GM12878 (cell line): ENCODE results near the gene MORC3. TPM values are rescaled to one million over a fixed set of nuclear protein-coding genes. Genes with fewer than 3 reads are reported as not detected.
A peak's percentile ranks its signal among the peaks of the same experiment; 100 is the strongest.

ENCODE experiments used
- ATAC-seq: fragments of 200-7000 bp; cut with Tn5 transposase; 3 replicates; pipeline ENCODE4 v1.9.1; 2020; ENCODE audit warnings: mild to moderate bottlenecking, moderate library complexity
- BruUV-seq: library from RNA; stranded (reverse); fragments of 400-500 nt; replicated peaks from 2 replicates; lab custom pipeline; 2021; lab: Mats Ljungman, UMichigan
- CTCF ChIA-PET: fragments of 300-600 bp; sonication (Branson Sonifier 250); formaldehyde crosslinking; extraction: SDS; loops from one replicate; lab custom pipeline; 2021; ENCODE audit warnings: inconsistent platforms; lab: Yijun Ruan, JAX
- POLR2A ChIA-PET: fragments of 350-600 bp; formaldehyde crosslinking; extraction: SDS; loops from one replicate; lab custom pipeline; 2021; ENCODE audit warnings: inconsistent platforms; lab: Charles Lee
- RAD21 ChIA-PET: fragments of 300-600 bp; sonication (Branson Sonifier 250); formaldehyde crosslinking; loops from one replicate; lab custom pipeline; 2023; ENCODE audit warnings: antibody characterized with exemption; ENCODE audit not compliant: unreplicated experiment; lab: Charles Lee
- SMC1A ChIA-PET: fragments of 300-600 bp; sonication (Branson Sonifier 250); formaldehyde crosslinking; loops from one replicate; lab custom pipeline; 2023; ENCODE audit not compliant: unreplicated experiment, uncharacterized antibody; lab: Charles Lee
- DNase-seq: peaks from one replicate; pipeline ENCODE4 v3.0.0-alpha.2; 2011; ENCODE audit warnings: low read depth, low spot score
- FAIRE-seq: peaks from 3 replicates; lab custom pipeline; 2011; peaks lifted over from hg19 to GRCh38; lab: Jason Lieb, UNC
- H2AFZ ChIP-seq: 2 replicates; pipeline ENCODE4 v1.6.0; 2011; ENCODE audit warnings: low read depth, low read length, control low read depth; ENCODE audit not compliant: control insufficient read depth
- H3K27ac ChIP-seq: 2 replicates; pipeline ENCODE4 v1.5.1; 2011; ENCODE audit warnings: control low read depth; ENCODE audit not compliant: control insufficient read depth, insufficient read depth
- H3K27me3 ChIP-seq, 2 experiments: replicated peaks in 1 of 2; 2 replicates each; pipeline versions ENCODE4 v1.6.0 to v1.6.1; 2011; ENCODE audit warnings: low read length in 1 of 2; ENCODE audit not compliant: control insufficient read depth in 2 of 2, insufficient read depth in 2 of 2
- H3K36me3 ChIP-seq, 2 experiments: 2 replicates each; pipeline ENCODE4 v1.5.1; 2011; ENCODE audit warnings: low read length in 1 of 2; ENCODE audit not compliant: control insufficient read depth in 2 of 2, insufficient read depth in 2 of 2
- H3K4me1 ChIP-seq: 2 replicates; pipeline ENCODE4 v1.6.1; 2011; ENCODE audit warnings: mild to moderate bottlenecking, low read length, moderate library complexity, mixed read lengths; ENCODE audit not compliant: control insufficient read depth, insufficient read depth
- H3K4me2 ChIP-seq: 2 replicates; pipeline ENCODE4 v1.6.0; 2011; ENCODE audit warnings: control low read depth; ENCODE audit not compliant: control insufficient read depth, insufficient read depth
- H3K4me3 ChIP-seq: fragments of 200-600 bp; sonication (generic); 2 replicates; pipeline ENCODE4 v1.5.1; 2016
- H3K79me2 ChIP-seq: 2 replicates; pipeline ENCODE4 v1.6.0; 2011; ENCODE audit warnings: low read length; ENCODE audit not compliant: control insufficient read depth, insufficient read depth
- H3K9ac ChIP-seq: 2 replicates; pipeline ENCODE4 v1.8.0; 2011; ENCODE audit warnings: low read length, control low read depth, mixed read lengths; ENCODE audit not compliant: control insufficient read depth, insufficient read depth
- H3K9me3 ChIP-seq: replicated peaks from 3 replicates; pipeline ENCODE4 v1.5.1; 2011; ENCODE audit warnings: mild to moderate bottlenecking, low read length; ENCODE audit not compliant: control insufficient read depth, insufficient read depth
- H4K20me1 ChIP-seq: 2 replicates; pipeline ENCODE4 v1.6.0; 2011; ENCODE audit not compliant: control insufficient read depth, insufficient read depth
- CBFB ChIP-seq: IDR thresholded peaks from 2 replicates; pipeline ENCODE4 v1.6.1; 2016; ENCODE audit warnings: antibody characterized with exemption, low read depth
- CHD2 ChIP-seq: IDR thresholded peaks from 2 replicates; pipeline ENCODE4 v1.6.1; 2011; ENCODE audit warnings: low read depth, low read length, improper control_type of control experiment, borderline replicate concordance
- E2F4 ChIP-seq: IDR thresholded peaks from 2 replicates; pipeline ENCODE4 v1.6.1; 2012; ENCODE audit warnings: low read depth, low read length, improper control_type of control experiment
- ESRRA ChIP-seq: IDR thresholded peaks from 2 replicates; pipeline ENCODE4 v1.6.1; 2012; ENCODE audit warnings: mild to moderate bottlenecking, low read length, improper control_type of control experiment
- IRF4 ChIP-seq: IDR thresholded peaks from 2 replicates; pipeline ENCODE4 v1.6.1; 2011; ENCODE audit warnings: low read depth, low read length
- JUNB ChIP-seq: IDR thresholded peaks from 2 replicates; pipeline ENCODE4 v1.6.1; 2016; ENCODE audit warnings: antibody characterized with exemption, mild to moderate bottlenecking
- KAT2A ChIP-seq: conservative IDR thresholded peaks from 2 replicates; pipeline ENCODE4 v1.6.1; 2011; ENCODE audit warnings: low read depth, low read length; ENCODE audit not compliant: control insufficient read depth
- MAX ChIP-seq: IDR thresholded peaks from 2 replicates; pipeline ENCODE4 v1.6.1; 2012; ENCODE audit warnings: low read depth, low read length, improper control_type of control experiment
- MEF2B ChIP-seq: fragments of 450-650 bp; IDR thresholded peaks from 2 replicates; pipeline ENCODE4 v1.6.1; 2018; ENCODE audit warnings: mild to moderate bottlenecking, moderate library complexity; ENCODE audit not compliant: partially characterized antibody, poor library complexity, severe bottlenecking
- POLR2AphosphoS2 ChIP-seq: IDR thresholded peaks from 2 replicates; pipeline ENCODE4 v1.6.1; 2011; ENCODE audit warnings: low read depth, mild to moderate bottlenecking, low read length, improper control_type of control experiment, moderate library complexity
- RELA ChIP-seq: fragments of 450-650 bp; IDR thresholded peaks from 2 replicates; pipeline ENCODE4 v1.8.0; 2014; ENCODE audit warnings: borderline replicate concordance; ENCODE audit not compliant: partially characterized antibody
- RELB ChIP-seq: fragments of 450-650 bp; IDR thresholded peaks from 2 replicates; pipeline ENCODE4 v1.6.1; 2017; ENCODE audit warnings: low read depth, mild to moderate bottlenecking, moderate library complexity
- RFX5 ChIP-seq: IDR thresholded peaks from 2 replicates; pipeline ENCODE4 v1.6.1; 2011; ENCODE audit warnings: low read depth, low read length, improper control_type of control experiment
- SIN3A ChIP-seq: IDR thresholded peaks from 2 replicates; pipeline ENCODE4 v1.6.1; 2012; ENCODE audit warnings: low read depth, low read length, improper control_type of control experiment
- SMAD1 ChIP-seq: fragments of 450-650 bp; IDR thresholded peaks from 2 replicates; pipeline ENCODE4 v1.6.1; 2018; ENCODE audit warnings: mild to moderate bottlenecking, low read depth; ENCODE audit not compliant: partially characterized antibody
- WGBS: methylation state at CpG from one replicate; pipeline ENCODE4 v1.1.6; 2016; ENCODE audit warnings: low lambda C conversion rate; ENCODE audit not compliant: insufficient replicate concordance, insufficient coverage; ENCODE audit errors: missing lambda C conversion rate; 5-methylcytosine and 5-hydroxymethylcytosine counted together
- in situ Hi-C: fragments of 300-500 bp; cut with MboI; formaldehyde crosslinking; loops from 9 replicates; pipeline ENCODE4 v1.14.3; 2018; ENCODE audit warnings: mixed read lengths
- intact Hi-C: fragments of 100-400 bp; cut with micrococcal nuclease; formaldehyde crosslinking; loops from one replicate; pipeline ENCODE4 v1.14.2; 2022; ENCODE audit not compliant: unreplicated experiment
- polyA plus RNA-seq, 11 experiments: library from polyadenylated mRNA; depleted of rRNA in 4 of 11; unstranded in 6 of 11; stranded (reverse) in 5 of 11; fragments of >200 nt; fragmentation: Nextera tagmentation in 4 of 11; fragmentation: Illumina TruSeq in 1 of 11; extraction: Ambion mirVana in 4 of 11; extraction: Trizol in 1 of 11; gene quantifications; 1 replicate in 1 of 11; 2 replicates in 10 of 11; pipeline versions ENCODE4 v1.2.1 to v1.2.3, GENCODE V29; 2011 to 2016; ENCODE audit warnings: inconsistent platforms in 2 of 11, missing spikeins in 2 of 11, low read depth in 1 of 11
- total RNA-seq, 4 experiments: library from RNA; depleted of rRNA in 3 of 4; stranded (reverse); fragments of >200 nt in 3 of 4; fragmentation: Illumina TruSeq in 1 of 4; extraction: Trizol in 1 of 4; gene quantifications; 2 replicates each; pipeline versions ENCODE4 v1.2.1 to v1.2.3, GENCODE V29; 2013 to 2021

Gene MORC3
- total and polyA plus RNA-seq, 10 of the 15 experiments (the other 5 are each of a cell fraction or from before 2014, with no cell fraction given): 5.5 to 29.9 (median 16.3) TPM

GRCh38 chr21:36347278-36347961 is 27.4 kb downstream of the MORC3 start:
- in situ Hi-C loops: no loop called here
- FAIRE-seq (no peak), ATAC-seq (no peak), DNase-seq (no peak)
- Histone ChIP-seq H3K4me1 (no peaks in the 10 kb centered on the region), H3K27ac (no peak overlapping the region), H3K36me3 (peaks cover 8 to 18% of the 10 kb centered on the region in 2 experiments), H2AFZ (no peak overlapping the region), H3K9me3 (no peaks in the 10 kb centered on the region), H3K9ac (no peak overlapping the region), H3K79me2 (no peaks in the 10 kb centered on the region), H3K4me3 (no peak overlapping the region), H3K27me3 (no peaks in the 10 kb centered on the region), H3K4me2 (no peak overlapping the region), H4K20me1 (no peaks in the 10 kb centered on the region)
- WGBS: 97% methylated on average over 3 of the region's 3 CpGs
- BruUV-seq: TSS peak; percentile 27
- intact Hi-C loops: no loop called here
- no peak for TF ChIP-seq RELA
- TF ChIP-seq RFX5: no peak
- no peak for TF ChIP-seq POLR2AphosphoS2
- no peak for TF ChIP-seq ESRRA
- TF ChIP-seq JUNB: no peak
- no peak for TF ChIP-seq SMAD1
- CTCF ChIA-PET: interaction anchor here (0.5 to 2.1 kb wide), 2 partner anchors 18 to 148 kb away, joined by 3 to 5 read pairs; no protein-coding TSS in a partner anchor
- SMC1A ChIA-PET: no interaction called here
- POLR2A ChIA-PET: interaction anchor here (0.5 kb wide), 1 partner anchor 110 kb away, joined by 3 read pairs; no protein-coding TSS in a partner anchor
- RAD21 ChIA-PET: interaction anchor here (0.6 kb wide), 1 partner anchor 207 kb away, joined by 3 read pairs; no protein-coding TSS in a partner anchor

DNA sequence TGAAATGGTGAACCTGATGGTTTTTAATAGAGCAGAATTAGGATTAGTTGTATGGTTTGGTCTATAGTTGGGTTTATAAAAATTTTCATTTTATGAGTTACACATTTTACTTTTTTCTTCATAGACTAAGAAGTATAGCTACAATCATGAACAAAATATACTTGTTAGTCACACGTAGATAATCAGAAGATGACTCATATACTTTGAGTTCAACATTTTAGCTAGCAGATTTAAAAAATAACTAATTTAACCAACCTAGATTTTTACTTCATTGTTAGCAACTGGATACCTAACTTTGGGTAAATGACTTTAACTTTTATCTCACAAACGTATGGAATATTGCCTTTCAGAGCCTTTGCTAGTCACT is 27.9 kb downstream of the MORC3 start:
- Histone ChIP-seq H3K4me3 (no peak overlapping the region), H3K27me3 (no peaks in the 10 kb centered on the region), H3K4me1 (no peaks in the 10 kb centered on the region), H3K9me3 (no peaks in the 10 kb centered on the region), H3K4me2 (no peak overlapping the region), H3K36me3 (peaks cover 8 to 18% of the 10 kb centered on the region in 2 experiments), H3K27ac (no peak overlapping the region), H4K20me1 (no peaks in the 10 kb centered on the region), H3K79me2 (no peaks in the 10 kb centered on the region), H3K9ac (no peak overlapping the region), H2AFZ (no peak overlapping the region)
- intact Hi-C loops (no loop called here), in situ Hi-C loops (no loop called here)
- ChIA-PET RAD21 (interaction anchor here (0.6 kb wide), 1 partner anchor 207 kb away, joined by 3 read pairs; no protein-coding TSS in a partner anchor), SMC1A (no interaction called here), POLR2A (interaction anchor here (0.6 kb wide), 1 partner anchor 14 kb away, joined by 3 read pairs; no protein-coding TSS in a partner anchor), CTCF (interaction anchor here (2.1 kb wide), 1 partner anchor 18 kb away, joined by 5 read pairs; no protein-coding TSS in a partner anchor)
- no peak for FAIRE-seq
- WGBS: 91% methylated on average over 2 of the region's 2 CpGs
- no peak for ATAC-seq
- no TSS peak for BruUV-seq
- no peak for DNase-seq
- TF ChIP-seq SIN3A: no peak
- no peak for TF ChIP-seq E2F4
- no peak for TF ChIP-seq CHD2
- no peak for TF ChIP-seq MEF2B
- TF ChIP-seq CBFB: no peak
- no peak for TF ChIP-seq RELB
- no peak for TF ChIP-seq KAT2A
- no peak for TF ChIP-seq MAX
- no peak for TF ChIP-seq IRF4
